CD4-positive, alpha-beta T cell treated with Interleukin-4 for 1 hour (primary cell): ENCODE results near the gene ITPK1.

Experiments used
- DNase-seq, 2 donors: peaks; one replicate each; pipeline ENCODE4 v3.0.0-alpha.2; 2020 to 2022

ITPK1 gene

GRCh38 chr14:92946847-92947545, 168.7 kb downstream of the ITPK1 start:
- DNase-seq = no peak

DNA sequence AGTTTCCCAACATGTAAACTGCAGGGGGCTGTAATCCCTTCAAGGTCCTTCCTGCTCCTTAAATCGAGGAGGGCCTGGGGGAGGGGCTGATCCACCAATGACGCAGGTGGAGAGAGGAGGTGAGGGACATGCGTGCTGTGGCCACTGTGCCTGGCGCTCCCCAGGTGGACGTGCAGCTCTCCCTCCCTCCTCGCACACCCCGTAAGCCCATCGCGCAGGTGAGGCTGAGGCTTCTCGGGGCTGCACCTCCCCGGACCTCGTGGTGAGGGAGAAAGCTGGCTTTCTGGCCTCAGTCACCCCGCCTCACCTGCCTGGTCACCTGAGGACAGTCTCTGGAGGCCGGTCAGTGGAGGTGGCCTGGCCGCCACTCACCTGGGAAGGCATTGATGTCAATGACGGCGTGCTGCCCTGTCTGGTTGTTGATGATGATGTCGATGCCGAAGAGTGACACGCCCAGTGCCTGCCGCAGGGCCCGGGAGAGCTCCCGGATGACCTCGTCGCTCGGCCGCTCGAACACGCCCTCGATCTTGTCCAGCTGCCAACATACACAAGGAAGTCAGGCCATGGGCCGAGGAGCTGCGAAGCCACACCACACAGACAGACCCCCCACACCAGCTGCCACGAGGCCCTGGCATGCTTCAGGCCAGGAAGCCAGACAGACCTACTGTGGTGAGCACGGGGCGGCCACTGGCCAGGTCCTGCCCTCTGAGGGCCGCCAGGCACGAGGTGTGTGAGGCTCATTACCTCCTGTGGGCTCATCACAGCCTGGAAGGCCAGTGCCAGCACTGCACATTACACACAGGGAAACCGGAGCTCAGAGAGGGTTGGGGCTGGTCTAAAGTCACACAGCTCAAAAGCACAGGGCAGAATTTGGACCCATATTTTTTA, 169.5 kb downstream of the ITPK1 start:
- DNase-seq = no peak

DNA sequence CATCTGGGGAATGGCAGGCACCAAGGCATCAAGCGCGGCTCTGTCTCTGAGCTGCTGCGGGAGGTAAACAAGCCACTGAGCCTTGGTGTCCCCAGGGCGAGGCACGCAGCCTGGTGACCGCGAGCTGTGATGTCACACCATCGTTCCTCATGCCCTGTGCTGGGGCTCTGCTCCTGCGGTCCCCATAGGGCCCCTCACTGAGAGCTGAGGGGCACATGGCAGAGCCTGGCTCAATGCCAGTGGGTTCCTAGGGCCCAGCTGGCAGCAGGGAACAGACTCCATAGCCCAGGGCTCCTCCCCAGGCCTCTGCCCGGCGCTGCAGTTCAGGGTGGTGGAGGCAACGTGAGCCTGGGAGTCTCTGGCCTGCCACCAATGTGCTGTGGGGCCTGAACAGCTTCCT, 170.2 kb downstream of the ITPK1 start:
- no peak for DNase-seq

DNA sequence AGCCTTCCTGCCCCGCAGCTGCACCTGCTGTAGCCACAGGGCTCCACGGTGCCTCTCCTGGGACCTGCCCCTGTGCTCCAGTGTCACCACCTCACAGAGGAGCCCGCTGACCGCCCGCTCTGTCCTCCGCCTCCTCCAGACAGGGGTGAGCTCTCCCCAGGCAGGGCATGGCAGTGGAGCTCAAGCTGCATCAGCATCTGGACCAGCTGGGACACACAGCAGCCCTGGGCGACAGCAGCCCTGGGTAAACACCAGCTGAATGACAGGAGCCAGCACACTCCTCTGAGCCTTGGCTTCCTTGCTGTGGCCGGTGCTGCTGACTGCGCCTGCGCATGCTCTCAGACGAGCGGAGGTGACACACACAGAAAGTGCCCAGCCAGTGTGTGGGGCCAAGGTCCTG, 170.7 kb downstream of the ITPK1 start:
- DNase-seq = no peak

DNA sequence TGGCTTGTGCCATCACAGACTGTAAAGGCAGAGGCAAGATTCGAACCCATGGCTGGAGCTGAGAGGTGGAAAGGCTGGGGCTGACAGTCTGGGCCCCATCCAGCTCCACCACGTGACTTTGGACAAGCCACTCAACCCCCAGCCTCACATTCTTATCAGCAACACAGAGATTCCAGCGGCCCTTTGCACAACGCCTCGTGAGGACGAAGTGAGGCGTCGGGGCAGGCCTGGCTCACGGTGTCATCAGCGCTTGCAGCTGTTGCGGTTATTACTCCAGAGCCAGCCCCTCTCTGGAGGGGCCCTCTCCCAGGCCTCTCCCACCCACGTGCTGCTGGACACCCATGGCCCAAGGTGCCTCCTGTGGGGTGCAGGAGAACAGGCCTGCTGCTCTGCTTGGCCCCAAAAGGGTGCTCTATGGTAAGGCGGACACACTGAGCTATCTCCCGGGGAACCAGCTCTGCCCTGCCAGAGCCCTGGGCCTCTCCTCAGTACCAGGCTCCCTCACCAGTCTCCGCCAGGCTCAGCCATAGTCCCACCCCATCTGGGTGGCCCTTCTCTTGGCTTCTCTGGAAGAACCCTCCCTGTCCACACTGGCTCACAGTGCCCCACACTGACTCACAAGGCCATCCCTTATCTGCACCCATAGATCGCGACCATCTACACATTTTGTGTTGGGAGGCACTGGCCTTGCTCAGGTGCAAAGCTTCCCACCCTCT, 171.7 kb downstream of the ITPK1 start:
- no peak for DNase-seq

DNA sequence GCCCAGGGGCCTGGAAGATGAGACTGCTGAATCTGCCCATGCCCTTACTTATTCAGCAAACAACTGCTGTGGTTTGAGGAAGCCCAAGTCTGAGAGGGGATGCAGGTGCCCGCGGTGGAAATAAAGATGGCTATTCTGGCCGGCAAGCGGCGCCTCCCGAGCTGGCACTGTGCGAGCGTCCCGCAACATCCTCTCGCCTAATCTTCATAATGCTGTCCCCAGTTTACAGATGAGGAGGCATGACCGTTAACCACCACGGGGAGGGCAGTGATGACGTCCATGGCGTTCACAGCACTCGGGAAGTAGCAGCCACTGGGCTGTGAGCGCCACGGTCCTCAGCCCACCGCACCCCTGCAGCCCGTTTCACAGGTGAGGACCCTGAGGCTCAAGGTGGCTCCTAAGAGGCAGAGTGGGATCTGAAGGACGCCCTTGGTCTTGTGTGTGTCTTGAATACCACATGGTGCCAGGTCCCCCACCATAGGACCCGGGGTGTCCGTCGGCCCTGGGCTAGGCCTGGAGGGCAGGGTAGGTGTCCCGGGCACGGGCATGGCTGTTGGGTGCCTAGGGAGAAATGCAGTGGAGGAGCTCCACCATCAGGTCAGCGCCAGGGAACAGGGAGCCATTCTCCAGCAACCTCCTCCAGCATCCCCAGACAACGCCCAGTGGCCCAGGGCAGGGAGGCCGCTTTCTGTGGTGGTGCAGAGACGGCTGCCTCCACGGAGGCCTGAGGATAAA, 172.6 kb downstream of the ITPK1 start:
- DNase-seq = no peak

GRCh38 chr14:92942576-92942975, 173.1 kb downstream of the ITPK1 start:
- DNase-seq = no peak

GRCh38 chr14:92942136-92942535, 173.6 kb downstream of the ITPK1 start:
- DNase-seq = no peak

DNA sequence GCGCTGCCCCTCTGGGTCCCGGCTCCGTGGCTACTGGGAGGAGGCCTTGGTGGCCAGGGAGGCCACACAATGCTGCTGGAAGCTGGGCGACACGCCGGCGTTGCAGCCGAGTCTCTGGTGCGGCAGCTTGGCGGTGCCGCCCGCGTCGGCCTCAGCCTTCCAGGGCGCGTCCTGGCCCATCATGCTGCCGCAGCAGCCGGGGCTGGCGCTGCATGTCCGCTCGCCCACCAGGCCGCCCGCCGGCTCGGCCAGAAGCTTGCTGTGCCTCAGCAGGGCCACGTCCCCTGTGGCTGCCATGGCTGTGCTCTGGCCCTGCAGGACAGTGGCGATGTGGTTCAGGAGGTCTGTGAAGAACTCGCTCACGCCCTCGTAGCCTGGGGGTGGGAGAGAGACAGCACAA, 174.2 kb downstream of the ITPK1 start:
- no peak for DNase-seq

GRCh38 chr14:92940543-92940942, 175.2 kb downstream of the ITPK1 start:
- no peak for DNase-seq

GRCh38 chr14:92939699-92940098, 176.0 kb downstream of the ITPK1 start:
- no peak for DNase-seq

DNA sequence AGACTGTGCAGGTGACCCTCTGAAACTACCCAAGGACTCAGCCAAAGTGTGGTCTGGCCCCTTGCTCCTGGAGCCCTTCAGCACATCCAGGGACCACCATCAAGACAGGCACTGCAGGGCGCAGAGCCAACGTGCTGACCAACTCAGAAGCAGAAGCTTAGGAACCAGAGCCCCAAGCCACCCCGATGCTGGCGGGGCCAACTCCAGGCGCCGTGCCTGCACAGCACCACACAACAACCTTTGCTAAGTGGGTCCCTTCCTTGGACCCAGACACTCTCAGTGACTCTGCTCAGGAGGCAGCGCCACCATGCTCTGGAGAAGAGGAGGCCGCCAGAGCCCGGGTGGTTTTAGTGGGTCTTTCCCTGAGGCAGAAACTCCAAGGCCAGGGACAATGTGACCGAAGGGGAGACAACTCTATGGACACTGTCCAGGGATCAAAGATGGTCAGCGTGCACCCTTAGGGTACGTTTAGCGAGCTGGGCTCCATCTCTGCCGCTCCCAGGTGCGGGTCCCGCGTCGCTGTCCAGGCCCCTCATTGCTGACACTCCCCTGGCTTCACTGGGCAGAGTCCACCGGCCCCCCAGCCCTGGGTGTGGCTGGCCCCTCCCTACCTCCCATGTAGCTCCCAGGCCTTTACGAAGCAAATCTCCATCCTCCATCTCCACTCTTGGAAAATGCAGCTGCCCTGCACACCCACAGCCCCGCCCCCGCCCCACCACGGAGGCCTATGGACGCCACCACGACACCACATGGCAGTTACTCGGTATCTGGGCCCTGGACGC, 176.6 kb downstream of the ITPK1 start:
- DNase-seq = no peak

DNA sequence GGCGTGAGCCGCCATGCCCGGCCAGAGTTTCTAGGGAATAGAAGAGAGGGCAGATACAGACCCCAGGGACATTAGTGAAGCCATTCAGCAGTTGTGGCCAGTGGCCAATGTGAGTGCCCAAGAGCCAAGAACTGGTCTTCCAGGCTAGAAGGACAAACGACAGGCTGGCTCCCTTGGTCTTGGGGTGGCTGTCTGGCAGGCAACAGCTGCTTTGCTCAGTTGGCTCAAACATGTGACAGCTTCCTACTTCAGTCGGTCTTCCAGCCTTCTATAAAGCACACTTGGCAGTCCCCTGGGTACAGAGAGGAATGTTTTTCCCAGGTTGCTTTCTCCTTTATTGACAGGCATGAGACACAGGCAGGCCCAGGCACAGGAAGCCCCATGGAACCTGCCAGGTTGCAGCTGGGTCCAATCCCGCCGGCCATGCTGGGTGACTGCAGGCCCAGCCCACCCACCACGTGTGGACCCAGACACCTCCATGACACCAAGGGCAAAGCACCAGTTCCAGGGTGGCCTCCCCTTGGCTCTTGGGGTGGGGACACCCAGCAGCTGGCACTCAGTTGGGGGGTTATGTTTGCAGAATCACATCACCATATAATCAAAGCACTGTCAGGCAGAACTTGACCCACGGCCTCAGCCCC, 177.4 kb downstream of the ITPK1 start:
- no peak for DNase-seq

GRCh38 chr14:92937051-92937937, 178.4 kb downstream of the ITPK1 start:
- no peak for DNase-seq

DNA sequence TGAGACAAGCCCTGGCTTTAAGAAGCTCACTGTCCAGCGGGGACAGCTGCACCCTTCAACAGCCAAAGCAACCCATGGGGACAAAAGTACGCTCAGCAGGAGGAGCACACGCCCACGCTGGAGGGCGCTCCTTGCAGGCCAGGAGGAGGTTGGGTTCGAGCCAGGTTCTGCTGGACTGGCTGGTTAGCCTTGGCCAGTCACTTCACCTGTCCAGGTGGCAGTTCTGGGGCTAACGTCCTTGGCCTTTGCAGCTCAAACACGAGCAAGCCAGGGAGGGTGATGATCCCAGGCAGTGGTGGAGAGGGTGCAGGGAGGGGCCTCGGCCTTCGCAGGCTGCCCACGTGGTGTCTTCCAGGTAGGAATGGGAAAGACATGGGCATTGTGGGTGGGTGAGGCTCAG, 179.6 kb downstream of the ITPK1 start:
- no peak for DNase-seq

DNA sequence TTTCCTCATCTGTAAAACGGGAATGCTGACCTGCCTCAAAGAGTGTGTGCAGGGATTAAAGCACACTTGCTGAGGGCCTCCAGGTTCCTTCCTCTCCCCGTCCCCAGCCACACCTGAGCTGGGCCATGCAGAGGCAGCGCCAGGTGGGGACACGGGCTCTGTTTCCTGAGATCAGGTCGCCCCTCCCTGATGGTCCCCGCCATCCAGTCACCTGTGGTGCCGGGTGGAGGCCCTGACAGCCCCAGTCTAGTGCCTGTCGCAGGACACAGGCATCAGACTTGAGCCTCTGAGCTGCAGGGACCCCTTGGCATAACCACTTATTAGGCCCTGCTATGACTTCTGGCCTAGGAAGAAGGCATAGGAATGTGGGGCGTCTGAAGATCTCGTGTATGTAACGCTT, 180.3 kb downstream of the ITPK1 start:
- DNase-seq = no peak

- DNase-seq = no peak
Measured at GRCh38 chr14:92934196-92935085, 181.3 kb downstream of the ITPK1 start.

GRCh38 chr14:92933481-92933880, 182.2 kb downstream of the ITPK1 start:
- DNase-seq = no peak
